ENCODE data around the gene SMIM24.

The SMIM24 gene

GRCh38 chr19:3496392-3497273 lies 16.3 kb upstream of the SMIM24 start:
- no peak for DNase-seq

- peak; percentile 49 for DNase-seq
Observed at GRCh38 chr19:3494559-3494958, 14.2 kb upstream of the SMIM24 start.

GRCh38 chr19:3494051-3494450 lies 13.7 kb upstream of the SMIM24 start:
- peak; percentile 25 for DNase-seq

DNA sequence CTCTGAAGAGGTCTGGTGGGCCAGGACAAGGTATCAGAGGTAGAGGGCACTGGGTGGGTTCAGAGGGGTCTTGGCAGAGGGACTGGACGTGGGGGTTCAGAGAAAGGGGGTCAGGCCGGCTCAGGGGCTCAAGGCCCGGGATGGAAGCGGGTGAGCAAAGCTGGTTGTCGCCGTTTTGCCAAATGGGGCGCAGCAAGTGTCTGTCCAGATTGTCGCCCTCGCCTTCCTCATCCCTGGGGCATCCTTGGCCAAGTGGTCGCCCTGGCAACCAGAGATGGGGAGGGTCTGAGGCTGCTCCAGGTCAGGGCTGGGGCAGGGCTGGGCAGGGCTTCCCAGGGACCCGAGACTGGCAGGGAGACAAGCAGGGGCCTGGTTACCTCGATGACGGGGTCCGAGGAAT lies 13.3 kb upstream of the SMIM24 start:
- DNase-seq, result no peak

GRCh38 chr19:3492919-3493318 lies 12.6 kb upstream of the SMIM24 start:
- no peak for DNase-seq

DNA sequence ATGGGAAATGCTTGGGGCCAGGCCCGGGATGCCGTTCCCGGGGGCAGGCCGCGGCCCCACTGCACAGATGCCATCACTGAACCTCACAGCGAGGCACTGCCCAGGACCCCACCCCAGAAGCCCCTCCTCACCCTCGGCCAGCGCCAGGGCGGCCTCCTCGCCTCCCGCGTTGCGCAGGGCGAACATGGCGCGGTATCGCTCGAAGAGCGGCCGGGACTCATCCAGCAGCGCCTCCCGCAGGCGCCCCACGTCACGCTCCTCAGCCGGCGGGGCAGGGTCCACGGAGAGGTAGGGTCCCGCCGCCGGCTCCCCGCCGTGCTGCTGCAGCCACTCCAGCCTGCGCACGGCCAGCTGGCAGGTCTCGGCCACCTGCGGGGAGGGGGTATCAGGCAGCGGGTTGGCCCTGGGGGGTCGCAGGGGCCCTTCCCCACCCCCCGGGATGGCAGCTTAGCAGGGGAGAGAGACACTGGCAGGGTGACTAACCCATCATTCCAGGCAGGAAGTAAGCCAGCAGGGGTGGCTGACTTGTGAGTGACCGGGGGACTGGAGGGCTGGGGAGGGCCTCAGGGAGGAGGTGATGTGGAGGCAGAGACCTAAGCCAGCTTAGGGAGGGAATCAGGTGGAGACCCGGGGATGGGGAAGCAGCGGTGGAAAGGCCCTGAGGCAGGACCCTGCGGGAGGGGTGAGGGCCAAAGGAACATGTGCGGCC lies 12.0 kb upstream of the SMIM24 start:
- no peak for DNase-seq

DNA sequence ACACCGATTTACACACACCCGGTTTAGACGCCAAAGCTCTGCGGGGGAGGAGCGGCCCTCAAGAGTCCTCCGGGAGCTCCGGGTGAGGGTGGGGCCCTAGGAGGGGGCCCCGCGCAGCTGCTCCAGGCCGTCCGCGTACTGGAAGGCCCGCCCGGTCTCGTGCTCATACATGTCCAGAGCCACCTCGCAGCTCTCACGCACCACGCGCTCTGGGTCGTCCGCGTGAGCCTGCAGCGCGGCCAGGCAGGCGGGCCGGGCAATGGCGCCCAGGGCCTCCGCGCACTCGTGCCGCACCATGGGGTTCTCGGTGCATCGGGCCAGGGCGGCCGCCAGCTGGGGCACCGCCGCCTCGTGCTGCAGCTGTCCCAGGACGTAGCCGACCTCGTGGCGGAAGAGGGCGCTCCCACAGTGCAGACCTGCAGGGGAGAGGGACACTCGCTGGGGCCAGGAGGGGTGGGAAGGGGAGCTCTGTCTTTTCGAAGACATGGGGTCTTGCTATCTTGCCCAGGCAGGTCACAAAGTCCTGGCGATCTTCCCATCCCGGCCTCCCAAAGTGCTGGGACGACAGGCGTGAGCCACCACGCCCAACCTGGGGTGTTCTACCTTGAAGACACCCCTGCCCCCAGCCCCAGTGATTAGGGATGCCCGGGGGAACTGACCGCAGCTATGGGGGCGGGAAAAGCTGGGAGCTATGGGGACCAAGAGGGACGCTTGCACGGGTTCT lies 11.2 kb upstream of the SMIM24 start:
- no peak for DNase-seq

DNA sequence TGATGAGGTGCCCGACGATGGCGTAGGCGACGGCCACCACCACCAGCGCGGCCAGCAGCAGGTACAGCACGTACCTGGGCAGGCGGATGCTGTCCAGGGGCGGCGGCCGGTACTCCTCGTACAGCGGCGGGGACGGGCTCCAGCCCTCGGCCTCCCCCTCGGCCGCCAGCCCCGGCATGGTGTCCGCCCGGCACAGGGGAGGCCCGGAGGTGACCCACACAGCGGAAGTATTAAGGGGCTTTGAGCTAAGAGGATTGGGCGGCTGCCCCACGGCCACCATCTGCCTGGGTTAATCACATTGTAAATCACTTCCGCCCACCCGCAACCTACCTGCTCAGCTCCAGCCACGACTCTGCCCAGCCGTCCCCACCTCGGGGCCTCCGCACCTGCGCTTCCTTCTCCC lies 2.9 kb upstream of the SMIM24 start, which contains the start of gene SMIM44:
Gene SMIM44, minus strand, starts transcription at position 216 of the 403 bp plus-strand sequence. Its CDS starts 38 bp downstream, at position 178.
- no peak for DNase-seq

- DNase-seq, result no peak
Observed at GRCh38 chr19:3482507-3483225, 2.3 kb upstream of the SMIM24 start.

- no peak for DNase-seq
Observed at GRCh38 chr19:3481241-3482090, 1.1 kb upstream of the SMIM24 start.

- no peak for DNase-seq
Observed at GRCh38 chr19:3479834-3480215, 500 bp downstream of the SMIM24 start.

DNA sequence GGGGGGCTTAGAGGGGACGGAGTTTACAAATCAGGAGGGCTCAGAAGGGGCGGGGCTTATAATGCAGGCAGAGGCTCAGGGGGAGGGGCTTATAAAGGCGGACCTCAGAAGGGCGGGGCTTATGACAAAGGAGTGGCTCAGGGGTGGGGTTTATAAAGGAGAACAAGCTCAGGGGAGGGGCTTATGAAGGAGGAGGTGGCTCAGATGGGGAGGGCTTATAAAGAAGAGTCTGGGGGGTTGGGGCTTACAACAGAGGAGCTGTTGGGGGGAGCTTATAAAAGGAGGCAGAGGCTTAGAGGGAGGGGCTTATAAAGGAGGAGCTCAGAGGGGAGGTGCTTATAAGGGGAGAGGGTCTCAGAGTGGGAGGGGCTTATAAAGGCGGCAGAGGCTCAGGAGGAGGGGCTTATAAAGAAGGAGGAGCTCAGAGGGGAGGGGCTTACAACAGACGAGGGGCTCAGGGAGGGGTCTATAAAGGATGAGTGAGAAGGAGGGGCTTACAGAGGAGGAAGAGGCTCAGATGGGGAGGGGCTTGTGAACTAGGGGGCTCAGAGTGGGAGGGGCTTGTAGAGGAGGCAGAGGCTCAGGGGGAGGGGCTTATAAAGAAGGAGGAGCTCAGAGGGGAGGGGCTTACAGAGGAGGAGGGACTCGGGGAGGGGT lies 1.0 kb downstream of the SMIM24 start:
- DNase-seq, result no peak

DNA sequence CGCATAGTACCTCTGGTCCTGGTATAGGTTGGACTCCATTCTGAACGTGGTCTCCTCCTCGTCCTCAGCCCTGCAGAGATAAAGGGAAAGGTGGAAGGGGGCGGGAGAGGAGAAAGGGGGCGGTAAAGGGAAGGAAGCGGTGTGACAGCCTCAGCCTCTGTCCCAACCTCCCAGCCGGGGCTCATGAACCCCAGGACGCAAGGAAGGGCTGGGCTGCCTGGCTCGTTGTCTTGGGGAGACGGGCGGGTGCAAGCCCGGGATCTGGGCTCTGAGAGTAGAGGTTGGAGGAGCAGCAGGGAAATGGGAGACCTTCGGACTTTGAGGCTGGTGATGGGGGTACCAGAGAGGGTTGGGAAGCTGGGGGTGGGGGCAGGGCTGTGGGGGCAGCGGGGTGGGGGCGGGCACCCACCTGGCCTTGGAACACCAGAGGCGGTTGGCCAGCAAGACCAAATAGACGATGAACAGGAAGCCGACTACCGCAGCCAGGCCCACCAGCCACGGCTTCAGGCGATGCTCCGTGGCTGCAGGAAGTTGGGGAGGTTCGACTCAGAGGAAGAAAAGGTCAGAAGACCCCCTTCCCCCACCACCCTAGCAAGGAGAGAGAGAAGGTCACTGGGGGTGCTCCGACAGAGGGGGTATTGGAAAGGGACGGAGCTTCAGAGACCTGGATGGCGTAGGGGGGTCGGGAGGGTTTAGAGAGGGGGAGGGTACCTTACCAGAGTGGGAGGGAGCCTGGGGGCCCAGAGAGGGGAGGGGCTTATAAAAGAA lies 1.7 kb downstream of the SMIM24 start:
- no peak for DNase-seq

- no peak for DNase-seq
Observed at GRCh38 chr19:3477951-3478350, 2.4 kb downstream of the SMIM24 start.

DNA sequence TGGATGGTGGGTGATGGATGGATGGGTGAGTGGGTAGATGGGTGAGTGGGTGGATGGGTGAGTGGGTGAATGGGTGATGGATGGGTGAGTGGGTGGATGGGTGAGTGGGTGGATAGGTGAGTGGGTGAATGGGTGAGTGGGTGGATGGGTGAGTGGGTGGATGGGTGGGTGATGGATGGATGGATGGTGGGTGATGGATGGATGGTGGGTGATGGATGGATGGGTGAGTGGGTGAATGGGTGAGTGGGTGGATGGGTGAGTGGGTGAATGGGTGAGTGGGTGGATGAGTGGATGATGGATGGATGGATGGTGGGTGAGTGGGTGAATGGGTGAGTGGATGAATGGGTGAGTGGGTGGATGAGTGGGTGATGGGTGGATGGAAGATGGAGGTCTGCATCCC lies 2.8 kb downstream of the SMIM24 start:
- no peak for DNase-seq

DNA sequence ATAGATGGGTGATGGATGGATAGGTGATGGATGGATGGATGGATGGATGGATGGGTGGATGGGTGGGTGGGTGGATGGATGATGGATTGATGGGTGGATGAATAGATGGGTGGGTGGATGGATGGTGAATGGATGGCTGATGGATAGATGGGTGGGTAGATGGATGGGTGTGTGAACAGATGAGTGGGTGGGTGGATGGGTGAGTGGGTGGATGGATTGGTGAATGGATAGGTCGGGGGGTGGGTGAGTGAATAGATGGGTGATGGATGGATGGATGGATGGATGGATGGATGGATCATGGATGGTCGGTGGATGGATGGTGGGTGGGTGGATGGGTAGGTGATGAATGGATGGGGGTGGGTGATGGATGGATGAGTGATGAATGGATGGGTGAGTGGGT lies 3.5 kb downstream of the SMIM24 start:
- no peak for DNase-seq

GRCh38 chr19:3475449-3475848 lies 4.9 kb downstream of the SMIM24 start:
- no peak for DNase-seq

- no peak for DNase-seq
Observed at GRCh38 chr19:3474614-3475013, 5.7 kb downstream of the SMIM24 start.

- DNase-seq, result no peak
Observed at GRCh38 chr19:3474010-3474409, 6.3 kb downstream of the SMIM24 start.

GRCh38 chr19:3471954-3472655 lies 8.2 kb downstream of the SMIM24 start:
- DNase-seq, result peak; percentile 36
